Hematopoietic multipotent progenitor cell (in vitro differentiated cells): ENCODE measurements around the gene HINFP. TPM values are rescaled to one million over a fixed set of nuclear protein-coding genes. Genes with fewer than 3 reads are reported as not detected.
"Not testable (repeated sequence)": the region's sequence is repeated elsewhere in the genome, so short reads cannot be mapped to it uniquely, and the experiment has no call there.

ENCODE experiments used
- DNase-seq, 3 donors: peaks; one replicate each; pipeline ENCODE4 v3.0.0-alpha.2; 2011 to 2015; ENCODE audit warnings: low read depth in 2 of 3, low spot score in 2 of 3
- total RNA-seq: library from RNA; depleted of rRNA; stranded (reverse); fragments of >200 nt; gene quantifications from one replicate; pipeline ENCODE4 v1.2.3, GENCODE V29; 2012

Gene HINFP
- total RNA-seq, 1 donor, result 27.5 TPM

DNA sequence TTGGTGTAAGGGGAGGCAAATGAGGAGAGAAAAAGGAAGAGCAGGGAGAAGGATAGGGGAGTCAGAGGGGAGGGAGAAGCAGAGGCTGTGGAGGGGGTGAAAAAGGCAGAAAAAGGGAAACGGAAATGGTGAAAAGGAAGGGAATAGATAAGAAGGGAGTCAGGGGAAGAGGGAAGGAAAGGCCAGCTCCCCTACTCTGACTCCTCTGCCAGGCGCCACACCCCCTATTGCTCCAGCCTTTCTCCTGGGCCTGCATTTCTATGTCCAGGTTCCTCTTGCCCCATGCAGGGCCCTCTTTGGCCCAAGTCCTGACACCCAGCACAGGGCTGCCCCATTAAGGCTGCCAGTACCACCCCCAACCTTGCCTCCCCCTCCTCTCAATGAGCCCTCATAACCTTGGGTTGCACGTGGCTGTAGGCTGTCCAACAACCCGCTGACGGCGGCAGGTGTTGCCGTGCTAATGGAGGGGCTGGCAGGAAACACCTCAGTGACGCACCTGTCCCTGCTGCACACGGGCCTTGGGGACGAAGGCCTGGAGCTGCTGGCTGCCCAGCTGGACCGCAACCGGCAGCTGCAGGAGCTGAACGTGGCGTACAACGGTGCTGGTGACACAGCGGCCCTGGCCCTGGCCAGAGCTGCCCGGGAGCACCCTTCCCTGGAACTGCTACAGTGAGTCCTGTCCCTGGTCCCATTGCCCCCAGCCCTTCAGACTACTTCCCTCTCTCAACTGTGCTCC, 60.5 kb downstream of the HINFP start:
- DNase-seq, result no peak

DNA sequence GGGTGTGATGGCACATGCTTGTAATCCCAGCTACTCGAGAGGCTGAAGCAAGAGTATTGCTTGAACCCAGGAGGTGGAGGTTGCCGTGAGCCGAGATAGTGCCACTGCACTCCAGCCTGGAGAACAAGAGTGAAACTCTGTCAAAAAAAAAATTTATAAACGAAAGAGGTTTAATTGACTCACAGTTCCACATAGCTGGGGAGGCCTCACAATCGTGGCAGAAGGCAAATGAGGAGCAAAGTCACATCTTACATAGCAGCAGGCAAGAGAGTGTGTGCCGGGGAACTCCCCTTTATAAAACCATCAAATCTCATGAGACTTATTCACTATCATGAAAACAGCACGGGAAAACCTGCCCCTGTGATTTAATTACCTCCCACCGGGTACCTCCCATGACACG, 63.0 kb downstream of the HINFP start:
- DNase-seq, result not testable (repeated sequence)

Other genes starting within 250 kb of the HINFP start
- gene CXCR5, start 237.7 kb upstream of the HINFP start, total RNA-seq, result 0.54 TPM
- gene BCL9L, start 195.7 kb upstream of the HINFP start, total RNA-seq, result 17.5 TPM
- gene UPK2, start 165.3 kb upstream of the HINFP start, total RNA-seq, result not detected
- not detected for gene FOXR1, start 149.8 kb upstream of the HINFP start, total RNA-seq
- gene CENATAC, start 123.4 kb upstream of the HINFP start, total RNA-seq, result 34.2 TPM
- gene RPS25, start 103.2 kb upstream of the HINFP start, total RNA-seq, result 1,067 TPM
- gene TRAPPC4, start 102.8 kb upstream of the HINFP start, total RNA-seq, result 70.6 TPM
- gene SLC37A4, start 90.7 kb upstream of the HINFP start, total RNA-seq, result 23.7 TPM
- gene HYOU1, start 64.4 kb upstream of the HINFP start, total RNA-seq, result 68.4 TPM
- 55.2 TPM for gene VPS11, start 53.8 kb upstream of the HINFP start, total RNA-seq
- gene HMBS, start 36.7 kb upstream of the HINFP start, total RNA-seq, result 9.2 TPM
- gene DPAGT1, start 19.7 kb upstream of the HINFP start, total RNA-seq, result 27.2 TPM
- 7.8 TPM for gene C2CD2L, start 14.2 kb upstream of the HINFP start, total RNA-seq
- under 0.01 TPM for gene ABCG4, start 27.5 kb downstream of the HINFP start, total RNA-seq
- 44.4 TPM for gene NLRX1, start 47.1 kb downstream of the HINFP start, total RNA-seq
- gene NHERF4, start 63.9 kb downstream of the HINFP start, total RNA-seq, result 0.81 TPM
- gene CBL, start 84.8 kb downstream of the HINFP start, total RNA-seq, result 7.8 TPM
- gene MCAM, start 195.6 kb downstream of the HINFP start, total RNA-seq, result 1.3 TPM
- 9.4 TPM for gene RNF26, start 212.9 kb downstream of the HINFP start, total RNA-seq
- gene C1QTNF5, start 219.3 kb downstream of the HINFP start, total RNA-seq, result under 0.01 TPM
- gene MFRP, start 225.1 kb downstream of the HINFP start, total RNA-seq, result not detected